ENCODE measurements around the gene ATAD3A. TPM values are rescaled to one million over a fixed set of nuclear protein-coding genes. Genes with fewer than 3 reads are reported as not detected.
A peak's percentile ranks its signal among the peaks of the same experiment; 100 is the strongest.
"Not testable (repeated sequence)": the region's sequence is repeated elsewhere in the genome, so short reads cannot be mapped to it uniquely, and the experiment has no call there.

The ATAD3A gene
- total RNA-seq: 10 to 100 TPM; 11.3 to 25.3 (median 18.1) TPM
- polyA plus RNA-seq: 10 to 100 TPM; 21.5 to 49.5 TPM
- long read RNA-seq, donor 1, transcript ATAD3A-203 (16 exons, 2,492 nt): major isoform, 60 of 77 reads
- long read RNA-seq, donor 1, partial matches to known transcripts: 4 of 77 reads
- long read RNA-seq, donor 1, other reads (novel, unspliced or antisense): 13 of 77 reads
- long read RNA-seq, donor 2, transcript ATAD3A-203 (16 exons, 2,492 nt): major isoform, 7 of 20 reads
- long read RNA-seq, donor 2, partial matches to known transcripts: 7 of 20 reads
- long read RNA-seq, donor 2, other reads (novel, unspliced or antisense): 6 of 20 reads
- long read RNA-seq, donor 3, transcript ATAD3A-203 (16 exons, 2,492 nt): major isoform, 87 of 109 reads
- long read RNA-seq, donor 3, partial matches to known transcripts: 10 of 109 reads
- long read RNA-seq, donor 3, other reads (novel, unspliced or antisense): 12 of 109 reads

DNA sequence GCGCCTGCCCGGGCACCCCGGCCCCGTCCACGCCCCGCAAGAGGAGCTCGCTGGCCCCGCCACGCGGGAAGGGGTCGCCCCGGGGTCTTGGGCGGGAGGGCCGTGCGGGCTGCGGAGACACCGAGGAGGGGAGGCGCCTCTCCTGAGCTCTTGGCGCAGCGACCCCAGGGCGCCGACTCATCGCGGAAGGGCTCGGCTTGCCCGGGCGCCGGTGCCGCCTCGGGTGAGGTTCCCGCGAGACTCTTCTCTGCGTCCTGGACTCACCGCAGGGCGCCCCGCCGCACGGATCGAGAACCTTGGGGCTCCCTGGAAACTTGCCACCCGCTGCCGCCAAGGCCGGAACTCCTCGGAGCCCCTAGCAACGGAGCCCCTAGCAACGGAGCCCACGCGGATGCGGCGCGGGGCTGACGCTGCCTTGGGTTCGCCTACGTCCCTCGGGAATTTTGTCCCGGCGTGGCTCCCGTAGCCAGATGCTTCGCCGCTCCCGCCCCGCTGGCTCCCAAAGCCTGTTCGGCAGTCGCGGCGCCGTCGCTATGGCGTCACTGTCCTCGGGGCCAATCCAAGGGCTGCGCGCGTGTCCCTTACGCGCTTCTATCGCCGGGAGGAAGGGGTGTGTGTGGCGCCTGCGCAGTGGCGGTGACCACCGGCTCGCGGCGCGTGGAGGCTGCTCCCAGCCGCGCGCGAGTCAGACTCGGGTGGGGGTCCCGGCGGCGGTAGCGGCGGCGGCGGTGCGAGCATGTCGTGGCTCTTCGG, at the start of gene ATAD3A:
Gene ATAD3A, plus strand, starts transcription at position 630 of the 753 bp plus-strand sequence. Its CDS starts 107 bp downstream, at position 737.
- Histone ChIP-seq H3K4me1 (peaks cover 0 to 20% (median 7%) of the 10 kb centered on the region in 12 donors), H3K27me3 (no peaks in the 10 kb centered on the region), H3K27ac (peak within 1 kb of the TSS; percentile 68 to 97 (median 88)), H3K36me3 (peaks cover 0 to 10% (median 4%) of the 10 kb centered on the region in 9 donors), H3K9me3 (no peaks in the 10 kb centered on the region), H3K4me3 (peak within 1 kb of the TSS; percentile 59 to 99 (median 79))
- intact Hi-C loops (cut with DNase I): loop anchor here in 1 of 10 donors (10.0 kb wide), 1 partner anchor 103 kb away; the partner anchor contains the start of gene MIB2
- DNase-seq (peak; percentile 99), ATAC-seq (peak; percentile 96 to 99 (median 96))
- TF ChIP-seq, protein P1, sequence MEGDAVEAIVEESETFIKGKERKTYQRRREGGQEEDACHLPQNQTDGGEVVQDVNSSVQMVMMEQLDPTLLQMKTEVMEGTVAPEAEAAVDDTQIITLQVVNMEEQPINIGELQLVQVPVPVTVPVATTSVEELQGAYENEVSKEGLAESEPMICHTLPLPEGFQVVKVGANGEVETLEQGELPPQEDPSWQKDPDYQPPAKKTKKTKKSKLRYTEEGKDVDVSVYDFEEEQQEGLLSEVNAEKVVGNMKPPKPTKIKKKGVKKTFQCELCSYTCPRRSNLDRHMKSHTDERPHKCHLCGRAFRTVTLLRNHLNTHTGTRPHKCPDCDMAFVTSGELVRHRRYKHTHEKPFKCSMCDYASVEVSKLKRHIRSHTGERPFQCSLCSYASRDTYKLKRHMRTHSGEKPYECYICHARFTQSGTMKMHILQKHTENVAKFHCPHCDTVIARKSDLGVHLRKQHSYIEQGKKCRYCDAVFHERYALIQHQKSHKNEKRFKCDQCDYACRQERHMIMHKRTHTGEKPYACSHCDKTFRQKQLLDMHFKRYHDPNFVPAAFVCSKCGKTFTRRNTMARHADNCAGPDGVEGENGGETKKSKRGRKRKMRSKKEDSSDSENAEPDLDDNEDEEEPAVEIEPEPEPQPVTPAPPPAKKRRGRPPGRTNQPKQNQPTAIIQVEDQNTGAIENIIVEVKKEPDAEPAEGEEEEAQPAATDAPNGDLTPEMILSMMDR (IDR thresholded peaks at IDR 0.05): no peak
- peak in 1 of 2 donors; percentile 78 for TF ChIP-seq POLR2A (IDR thresholded peaks at IDR 0.05)
- WGBS, 4 donors: 0 to 1% (median 0%) methylated on average over 31 to 99 of the region's 99 CpGs

GRCh38 chr1:1462318-1462966, 49.5 kb upstream of the ATAD3A start:
- no peaks in the 10 kb centered on the region for H3K27me3 ChIP-seq
- intact Hi-C loops (cut with DNase I): no loop called here
- H3K9me3 ChIP-seq: no peaks in the 10 kb centered on the region
- peaks cover 0 to 13% (median 5%) of the 10 kb centered on the region in 12 donors for H3K4me1 ChIP-seq
- peak in 4 of 5 donors; percentile 43 to 73 (median 58) for DNase-seq
- H3K36me3 ChIP-seq: no peaks in the 10 kb centered on the region
- WGBS, 4 donors: 42 to 70% (median 53%) methylated on average over 15 to 26 of the region's 26 CpGs
- ATAC-seq: peak; percentile 43 to 92 (median 76)
- H3K4me3 ChIP-seq: peak overlapping the region in 3 of 12 donors; percentile 5 to 17 (median 17)
- H3K27ac ChIP-seq: peak overlapping the region in 8 of 12 donors; percentile 23 to 49 (median 38)
- TF ChIP-seq, protein P1 (IDR thresholded peaks at IDR 0.05): no peak
- TF ChIP-seq POLR2A (IDR thresholded peaks at IDR 0.05): no peak

GRCh38 chr1:1463312-1463711, 48.6 kb upstream of the ATAD3A start:
- DNase-seq (no peak), ATAC-seq (no peak)
- Histone ChIP-seq H3K27ac (no peak overlapping the region), H3K4me1 (peaks cover 0 to 13% (median 5%) of the 10 kb centered on the region in 12 donors), H3K9me3 (no peaks in the 10 kb centered on the region), H3K27me3 (no peaks in the 10 kb centered on the region), H3K36me3 (no peaks in the 10 kb centered on the region), H3K4me3 (no peak overlapping the region)
- intact Hi-C loops (cut with DNase I): no loop called here
- WGBS, 4 donors: 76 to 91% (median 86%) methylated on average over 7 of the region's 7 CpGs
- TF ChIP-seq, protein P1 (IDR thresholded peaks at IDR 0.05): no peak
- TF ChIP-seq POLR2A (IDR thresholded peaks at IDR 0.05): no peak

DNA sequence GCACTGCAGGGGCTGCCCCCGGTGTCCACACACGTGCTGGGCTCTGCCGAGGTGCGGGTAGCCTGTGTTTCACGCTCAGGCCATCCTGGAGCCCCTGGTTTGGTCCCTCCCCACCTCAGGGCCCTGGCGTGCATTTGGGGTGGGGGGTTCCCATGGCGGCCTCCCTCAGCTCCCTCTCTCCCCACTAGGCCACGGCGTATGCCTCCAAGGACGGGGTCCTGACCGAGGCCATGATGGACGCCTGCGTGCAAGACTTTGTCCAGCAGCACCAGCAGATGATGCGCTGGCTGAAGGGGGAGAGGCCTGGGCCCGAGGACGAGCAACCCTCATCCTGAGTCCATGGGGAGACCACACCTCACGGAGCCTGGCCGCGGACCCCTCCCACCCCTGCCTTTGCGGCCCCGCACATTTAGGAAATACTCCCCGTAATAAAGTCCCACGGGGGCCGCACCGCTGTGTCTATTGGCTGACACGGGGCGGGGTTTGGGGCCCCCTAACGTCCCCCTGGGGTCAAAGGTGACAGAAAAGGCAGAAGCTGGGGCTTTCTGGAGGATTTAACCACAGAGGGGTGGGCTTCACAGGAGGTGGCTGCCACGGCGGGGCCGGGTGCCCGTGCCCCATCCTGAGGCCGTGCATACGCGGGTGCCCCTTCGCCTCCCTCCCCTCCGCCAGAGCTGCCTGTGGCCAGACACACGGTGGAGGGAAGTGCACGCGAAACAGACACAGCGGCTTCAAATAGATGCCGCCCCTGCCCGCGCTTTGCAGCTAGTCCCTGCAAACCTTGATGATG, 43.6 kb upstream of the ATAD3A start:
- H3K27ac ChIP-seq; H3K4me3 ChIP-seq; intact Hi-C loops (cut with DNase I); H3K36me3 ChIP-seq; H3K9me3 ChIP-seq; DNase-seq; H3K27me3 ChIP-seq; ATAC-seq: not testable (repeated sequence)
- WGBS, 4 donors: 82 to 88% (median 86%) methylated on average over 18 to 38 of the region's 44 CpGs
- peaks cover 0 to 21% (median 15%) of the 10 kb centered on the region in 12 donors for H3K4me1 ChIP-seq

All from heart left ventricle (tissue), 16 donors.